ENCODE results near the gene EFHC1. TPM values are rescaled to one million over a fixed set of nuclear protein-coding genes. Genes with fewer than 3 reads are reported as not detected.

Gene EFHC1
- total RNA-seq, 1 experiment from 2014 or later = 13.2 TPM

DNA sequence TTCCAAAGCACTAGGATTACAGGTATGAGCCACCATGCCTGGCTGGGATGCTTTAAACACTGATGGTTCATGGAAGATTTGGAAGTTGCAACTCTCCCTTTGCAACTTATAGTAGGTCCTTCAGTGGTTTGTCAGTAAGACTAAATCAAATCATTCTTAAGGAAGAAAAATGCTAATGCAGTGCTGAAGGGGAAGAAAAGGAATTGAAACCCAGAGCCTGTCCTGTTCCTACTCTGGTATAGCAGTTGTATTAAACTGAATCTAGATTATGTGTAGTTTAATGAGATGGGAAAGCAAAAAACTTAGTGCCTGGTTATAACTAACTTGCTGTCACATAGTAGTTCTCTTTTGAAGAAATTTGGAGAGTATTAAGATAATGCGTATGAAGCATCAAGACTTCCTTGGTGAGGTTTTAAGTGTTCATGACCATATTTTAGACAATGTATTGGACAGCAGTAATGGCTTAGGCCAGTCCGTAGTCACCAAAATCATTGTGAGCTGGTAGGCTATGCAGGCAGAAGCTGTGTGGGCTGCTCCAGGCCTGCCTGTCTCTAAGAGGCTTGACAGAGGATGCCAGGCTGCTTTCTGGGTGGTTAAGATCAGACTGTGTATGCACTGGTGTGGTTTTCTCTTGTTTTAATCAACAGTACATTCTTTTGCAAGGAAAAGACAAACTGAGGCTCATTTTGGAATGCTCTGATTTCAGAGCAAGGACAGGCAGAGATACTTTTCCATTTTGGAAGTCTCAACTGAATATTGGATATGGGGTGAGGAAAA is 44.2 kb upstream of the EFHC1 start:
- Histone ChIP-seq H3K79me2 (ENCODE audit: insufficient read depth, low read length) (no peaks in the 10 kb centered on the region), H3K18ac (ENCODE audit: insufficient read length, low read depth, low read length) (no peak overlapping the region), H2AFZ (ENCODE audit: low read length) (no peak overlapping the region), H3K56ac (ENCODE audit: insufficient read length, low read depth, low read length) (no peak overlapping the region), H2BK20ac (ENCODE audit: low read depth, low read length, poor library complexity, severe bottlenecking) (no peak overlapping the region), H3K23me2 (ENCODE audit: insufficient read length, low read depth, low read length, poor library complexity, severe bottlenecking) (no peaks in the 10 kb centered on the region), H3K79me1 (ENCODE audit: insufficient read depth, low read depth, low read length, poor library complexity, severe bottlenecking) (no peaks in the 10 kb centered on the region), H3K9me3 (ENCODE audit: control insufficient read depth, low read depth, low read length) (no peaks in the 10 kb centered on the region), H2BK120ac (ENCODE audit: low read depth, low read length, poor library complexity, severe bottlenecking) (no peak overlapping the region), H4K8ac (replicated peaks; ENCODE audit: insufficient read length, low read depth, low read length) (no peak overlapping the region), H2BK15ac (ENCODE audit: low read depth, low read length) (no peak overlapping the region), H3K4me1 (ENCODE audit: insufficient read depth, low read length) (no peaks in the 10 kb centered on the region), H3K14ac (ENCODE audit: insufficient read depth, low read length) (no peak overlapping the region), H3T11ph (ENCODE audit: low read length) (no peak overlapping the region), H2BK12ac (ENCODE audit: insufficient read length, low read depth, low read length) (no peak overlapping the region), H3K4me2 (ENCODE audit: insufficient read depth, insufficient read length, low read length) (no peak overlapping the region), H3K4ac (ENCODE audit: low read depth, low read length) (no peak overlapping the region), H3K23ac (ENCODE audit: insufficient read length, low read depth, low read length) (no peak overlapping the region), H4K5ac (ENCODE audit: insufficient read length, low read depth, low read length) (no peak overlapping the region), H3K27me3 (ENCODE audit: insufficient read depth, low read length) (no peaks in the 10 kb centered on the region), H4K91ac (ENCODE audit: insufficient read length, low read depth, low read length) (no peak overlapping the region), H3K9ac (ENCODE audit: extremely low read depth, insufficient read length, low read length) (no peak overlapping the region), H2AK5ac (ENCODE audit: insufficient read length, low read length) (no peak overlapping the region), H4K20me1 (ENCODE audit: control insufficient read depth, insufficient read depth, insufficient read length) (no peaks in the 10 kb centered on the region), H2BK5ac (ENCODE audit: insufficient read length, low read length) (no peak overlapping the region), H3K27ac (ENCODE audit: insufficient read length, low read depth, low read length) (no peak overlapping the region)
- peaks cover 6 to 15% (median 6%) of the 10 kb centered on the region in 3 experiments; a peak in 6 of 7 replicates for H3K36me3 Mint-ChIP-seq (ENCODE audit: insufficient read depth in 1 of 3, low read depth in 3 of 3)
- H3K4me3 Mint-ChIP-seq = no peak overlapping the region
- no peak for TF ChIP-seq CTCF (conservative IDR thresholded peaks at IDR 0.05)
- no peak overlapping the region for H3K27ac Mint-ChIP-seq
- peaks cover 2 to 3% of the 10 kb centered on the region in 2 experiments; a peak in 2 of 4 replicates for H3K4me1 Mint-ChIP-seq
- WGBS (ENCODE audit: extremely low coverage, insufficient read length, low lambda C conversion rate) = no CpG with 5 or more reads among the region's 2 CpGs
- no peaks in the 10 kb centered on the region; the same call in 1 of the 2 replicates for H3K27me3 Mint-ChIP-seq (ENCODE audit: low read depth)
- DNase-seq = no peak
- peaks cover 2 to 6% of the 10 kb centered on the region in 2 experiments; a peak in 2 of 5 replicates for H3K9me3 Mint-ChIP-seq

All from H9 (cell line).